GM12878 (cell line): ENCODE data around the gene TPRG1. TPM values are rescaled to one million over a fixed set of nuclear protein-coding genes. Genes with fewer than 3 reads are reported as not detected.

Source experiments
- ATAC-seq: fragments of 200-7000 bp; cut with Tn5 transposase; 3 replicates; pipeline ENCODE4 v1.9.1; 2020; ENCODE audit warnings: mild to moderate bottlenecking, moderate library complexity
- BruUV-seq: library from RNA; stranded (reverse); fragments of 400-500 nt; replicated peaks from 2 replicates; lab custom pipeline; 2021; lab: Mats Ljungman, UMichigan
- CTCF ChIA-PET: fragments of 300-600 bp; sonication (Branson Sonifier 250); formaldehyde crosslinking; extraction: SDS; loops from one replicate; lab custom pipeline; 2021; ENCODE audit warnings: inconsistent platforms; lab: Yijun Ruan, JAX
- POLR2A ChIA-PET: fragments of 350-600 bp; formaldehyde crosslinking; extraction: SDS; loops from one replicate; lab custom pipeline; 2021; ENCODE audit warnings: inconsistent platforms; lab: Charles Lee
- RAD21 ChIA-PET: fragments of 300-600 bp; sonication (Branson Sonifier 250); formaldehyde crosslinking; loops from one replicate; lab custom pipeline; 2023; ENCODE audit warnings: antibody characterized with exemption; ENCODE audit not compliant: unreplicated experiment; lab: Charles Lee
- SMC1A ChIA-PET: fragments of 300-600 bp; sonication (Branson Sonifier 250); formaldehyde crosslinking; loops from one replicate; lab custom pipeline; 2023; ENCODE audit not compliant: unreplicated experiment, uncharacterized antibody; lab: Charles Lee
- DNase-seq: peaks from one replicate; pipeline ENCODE4 v3.0.0-alpha.2; 2011; ENCODE audit warnings: low read depth, low spot score
- FAIRE-seq: peaks from 3 replicates; lab custom pipeline; 2011; peaks lifted over from hg19 to GRCh38; lab: Jason Lieb, UNC
- H2AFZ ChIP-seq: 2 replicates; pipeline ENCODE4 v1.6.0; 2011; ENCODE audit warnings: low read depth, low read length, control low read depth; ENCODE audit not compliant: control insufficient read depth
- H3K27ac ChIP-seq: 2 replicates; pipeline ENCODE4 v1.5.1; 2011; ENCODE audit warnings: control low read depth; ENCODE audit not compliant: control insufficient read depth, insufficient read depth
- H3K27me3 ChIP-seq, 2 experiments: replicated peaks in 1 of 2; 2 replicates each; pipeline versions ENCODE4 v1.6.0 to v1.6.1; 2011; ENCODE audit warnings: low read length in 1 of 2; ENCODE audit not compliant: control insufficient read depth in 2 of 2, insufficient read depth in 2 of 2
- H3K36me3 ChIP-seq, 2 experiments: 2 replicates each; pipeline ENCODE4 v1.5.1; 2011; ENCODE audit warnings: low read length in 1 of 2; ENCODE audit not compliant: control insufficient read depth in 2 of 2, insufficient read depth in 2 of 2
- H3K4me1 ChIP-seq: 2 replicates; pipeline ENCODE4 v1.6.1; 2011; ENCODE audit warnings: mild to moderate bottlenecking, low read length, moderate library complexity, mixed read lengths; ENCODE audit not compliant: control insufficient read depth, insufficient read depth
- H3K4me2 ChIP-seq: 2 replicates; pipeline ENCODE4 v1.6.0; 2011; ENCODE audit warnings: control low read depth; ENCODE audit not compliant: control insufficient read depth, insufficient read depth
- H3K4me3 ChIP-seq: fragments of 200-600 bp; sonication (generic); 2 replicates; pipeline ENCODE4 v1.5.1; 2016
- H3K79me2 ChIP-seq: 2 replicates; pipeline ENCODE4 v1.6.0; 2011; ENCODE audit warnings: low read length; ENCODE audit not compliant: control insufficient read depth, insufficient read depth
- H3K9ac ChIP-seq: 2 replicates; pipeline ENCODE4 v1.8.0; 2011; ENCODE audit warnings: low read length, control low read depth, mixed read lengths; ENCODE audit not compliant: control insufficient read depth, insufficient read depth
- H3K9me3 ChIP-seq: replicated peaks from 3 replicates; pipeline ENCODE4 v1.5.1; 2011; ENCODE audit warnings: mild to moderate bottlenecking, low read length; ENCODE audit not compliant: control insufficient read depth, insufficient read depth
- H4K20me1 ChIP-seq: 2 replicates; pipeline ENCODE4 v1.6.0; 2011; ENCODE audit not compliant: control insufficient read depth, insufficient read depth
- ASH2L ChIP-seq: fragments of 300-600, 200-600 bp; sonication (generic); IDR thresholded peaks from 2 replicates; pipeline ENCODE4 v1.6.1; 2017; ENCODE audit warnings: low read depth, mild to moderate bottlenecking, borderline replicate concordance
- BCLAF1 ChIP-seq: fragments of 450-650 bp; IDR thresholded peaks from 2 replicates; pipeline ENCODE4 v1.6.1; 2017; ENCODE audit warnings: antibody characterized with exemption, mild to moderate bottlenecking, moderate library complexity
- BMI1 ChIP-seq: fragments of 450-650 bp; IDR thresholded peaks from 2 replicates; pipeline ENCODE4 v1.6.1; 2016; ENCODE audit warnings: mild to moderate bottlenecking, moderate library complexity, borderline replicate concordance
- NFYB ChIP-seq: IDR thresholded peaks from 2 replicates; pipeline ENCODE4 v1.6.1; 2011; ENCODE audit warnings: low read depth, mild to moderate bottlenecking, low read length, improper control_type of control experiment, moderate library complexity; ENCODE audit not compliant: insufficient read depth
- PBX3 ChIP-seq: IDR thresholded peaks from 2 replicates; pipeline ENCODE4 v1.6.1; 2011; ENCODE audit warnings: mild to moderate bottlenecking, low read depth, low read length, moderate library complexity; ENCODE audit not compliant: insufficient replicate concordance
- SKIL ChIP-seq: fragments of 450-650 bp; IDR thresholded peaks from 2 replicates; pipeline ENCODE4 v1.6.1; 2017; ENCODE audit warnings: mild to moderate bottlenecking, low read depth, inconsistent platforms; ENCODE audit not compliant: poor library complexity, severe bottlenecking
- ZBTB40 ChIP-seq: fragments of 450-650 bp; IDR thresholded peaks from 2 replicates; pipeline ENCODE4 v1.6.1; 2016; ENCODE audit warnings: mild to moderate bottlenecking, moderate library complexity, borderline replicate concordance
- WGBS: methylation state at CpG from one replicate; pipeline ENCODE4 v1.1.6; 2016; ENCODE audit warnings: low lambda C conversion rate; ENCODE audit not compliant: insufficient replicate concordance, insufficient coverage; ENCODE audit errors: missing lambda C conversion rate; 5-methylcytosine and 5-hydroxymethylcytosine counted together
- in situ Hi-C: fragments of 300-500 bp; cut with MboI; formaldehyde crosslinking; loops from 9 replicates; pipeline ENCODE4 v1.14.3; 2018; ENCODE audit warnings: mixed read lengths
- intact Hi-C: fragments of 100-400 bp; cut with micrococcal nuclease; formaldehyde crosslinking; loops from one replicate; pipeline ENCODE4 v1.14.2; 2022; ENCODE audit not compliant: unreplicated experiment
- polyA plus RNA-seq, 11 experiments: library from polyadenylated mRNA; depleted of rRNA in 4 of 11; unstranded in 6 of 11; stranded (reverse) in 5 of 11; fragments of >200 nt; fragmentation: Nextera tagmentation in 4 of 11; fragmentation: Illumina TruSeq in 1 of 11; extraction: Ambion mirVana in 4 of 11; extraction: Trizol in 1 of 11; gene quantifications; 1 replicate in 1 of 11; 2 replicates in 10 of 11; pipeline versions ENCODE4 v1.2.1 to v1.2.3, GENCODE V29; 2011 to 2016; ENCODE audit warnings: inconsistent platforms in 2 of 11, missing spikeins in 2 of 11, low read depth in 1 of 11
- total RNA-seq, 4 experiments: library from RNA; depleted of rRNA in 3 of 4; stranded (reverse); fragments of >200 nt in 3 of 4; fragmentation: Illumina TruSeq in 1 of 4; extraction: Trizol in 1 of 4; gene quantifications; 2 replicates each; pipeline versions ENCODE4 v1.2.1 to v1.2.3, GENCODE V29; 2013 to 2021

TPRG1 gene
- total and polyA plus RNA-seq, 10 of the 15 experiments (the other 5 are each of a cell fraction or from before 2014, with no cell fraction given), result 0.26 to 30.7 (median 3.6) TPM

- Histone ChIP-seq H4K20me1 (no peaks in the 10 kb centered on the region), H3K27me3 (peaks cover 0 to 5% of the 10 kb centered on the region in 2 experiments; a peak in 3 of 4 replicates), H2AFZ (no peak overlapping the region), H3K4me2 (no peak overlapping the region), H3K4me1 (no peaks in the 10 kb centered on the region), H3K27ac (no peak overlapping the region), H3K36me3 (no peaks in the 10 kb centered on the region), H3K9ac (no peak overlapping the region), H3K9me3 (no peaks in the 10 kb centered on the region), H3K4me3 (no peak overlapping the region), H3K79me2 (no peaks in the 10 kb centered on the region)
- intact Hi-C loops (loop anchor here (1.0 to 10.0 kb wide), 2 partner anchors 192 to 1407 kb away; no protein-coding TSS in a partner anchor), in situ Hi-C loops (loop anchor here (5.0 kb wide), 1 partner anchor 1410 kb away; no protein-coding TSS in a partner anchor)
- ChIA-PET RAD21 (no interaction called here), SMC1A (interaction anchor here (0.6 kb wide), 1 partner anchor 1408 kb away, joined by 4 read pairs; no protein-coding TSS in a partner anchor), POLR2A (no interaction called here), CTCF (interaction anchor here (0.6 to 2.4 kb wide), 5 partner anchors 8 to 1413 kb away, joined by 3 to 13 read pairs (median 4); no protein-coding TSS in a partner anchor)
- no peak for TF ChIP-seq NFYB
- TF ChIP-seq BCLAF1, result no peak
- no peak for TF ChIP-seq ZBTB40
- TF ChIP-seq BMI1, result no peak
- no peak for TF ChIP-seq PBX3
- TF ChIP-seq ASH2L, result no peak
- no peak for TF ChIP-seq SKIL
- 2% methylated on average over 2 of the region's 2 CpGs for WGBS
- BruUV-seq, result no TSS peak
- DNase-seq (no peak), FAIRE-seq (no peak), ATAC-seq (no peak)
Observed at GRCh38 chr3:189146848-189147247, 24.9 kb upstream of the TPRG1 start.
